T-helper 9 cell (primary cell): ENCODE measurements around the gene ZNF367.
"Not testable (repeated sequence)": the region's sequence is repeated elsewhere in the genome, so short reads cannot be mapped to it uniquely, and the experiment has no call there.

Source experiments
- DNase-seq: peaks from one replicate; pipeline ENCODE4 v3.0.0-alpha.2; 2020

ZNF367 gene

DNA sequence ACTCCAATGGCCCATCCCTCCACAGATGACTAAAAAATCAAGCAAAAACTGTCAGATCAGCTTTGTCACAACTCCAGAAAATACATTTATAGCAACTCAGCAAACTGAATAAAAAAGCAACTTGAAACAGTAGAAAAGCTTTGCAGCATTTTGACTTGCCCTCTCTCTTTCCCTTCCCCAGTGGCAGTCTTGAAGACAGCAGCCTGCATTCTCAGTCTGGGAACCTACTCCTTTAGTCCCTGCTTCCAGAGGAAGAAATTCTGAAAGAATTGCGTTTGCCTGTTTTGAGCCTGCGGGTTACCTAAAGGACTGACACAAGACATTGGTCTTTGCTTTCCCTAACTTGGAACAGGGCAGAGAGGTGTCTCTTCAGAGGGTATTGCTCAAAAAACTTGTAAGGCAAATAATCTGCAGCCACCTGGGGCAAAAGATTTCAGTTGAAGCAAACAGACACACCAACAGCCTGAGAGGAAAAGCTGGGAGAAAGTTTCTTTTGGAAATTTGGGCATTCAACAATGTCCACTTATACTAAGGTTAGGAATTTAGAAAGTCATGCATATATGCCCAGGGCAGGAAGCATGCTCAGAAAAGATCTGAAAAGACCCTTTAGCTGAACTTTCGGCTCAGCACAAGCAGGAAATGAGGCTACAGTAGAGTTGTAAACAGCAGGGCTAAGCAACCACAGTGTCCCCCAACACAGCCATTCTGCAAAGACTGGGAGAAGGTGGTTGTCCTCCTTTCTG lies 19.4 kb downstream of the ZNF367 start:
- no peak for DNase-seq

DNA sequence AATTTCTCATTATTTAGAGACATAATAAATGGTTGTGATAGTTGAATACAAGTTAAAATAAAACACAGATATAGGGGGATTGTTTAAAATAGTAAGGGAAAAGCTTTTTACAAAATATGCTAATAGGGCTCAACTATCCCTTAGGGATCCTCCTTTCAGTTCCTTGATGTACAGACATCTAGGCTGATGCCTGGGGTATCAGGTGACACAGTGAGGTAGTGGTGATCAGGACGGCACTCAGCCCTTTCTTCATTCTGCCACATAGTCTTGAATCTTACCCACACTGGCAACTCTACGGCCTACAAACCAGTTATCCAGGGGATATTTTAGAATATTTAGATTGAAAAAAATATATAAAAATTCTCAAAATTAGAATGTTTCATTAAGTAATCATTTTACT lies 22.2 kb downstream of the ZNF367 start:
- DNase-seq, result no peak

DNA sequence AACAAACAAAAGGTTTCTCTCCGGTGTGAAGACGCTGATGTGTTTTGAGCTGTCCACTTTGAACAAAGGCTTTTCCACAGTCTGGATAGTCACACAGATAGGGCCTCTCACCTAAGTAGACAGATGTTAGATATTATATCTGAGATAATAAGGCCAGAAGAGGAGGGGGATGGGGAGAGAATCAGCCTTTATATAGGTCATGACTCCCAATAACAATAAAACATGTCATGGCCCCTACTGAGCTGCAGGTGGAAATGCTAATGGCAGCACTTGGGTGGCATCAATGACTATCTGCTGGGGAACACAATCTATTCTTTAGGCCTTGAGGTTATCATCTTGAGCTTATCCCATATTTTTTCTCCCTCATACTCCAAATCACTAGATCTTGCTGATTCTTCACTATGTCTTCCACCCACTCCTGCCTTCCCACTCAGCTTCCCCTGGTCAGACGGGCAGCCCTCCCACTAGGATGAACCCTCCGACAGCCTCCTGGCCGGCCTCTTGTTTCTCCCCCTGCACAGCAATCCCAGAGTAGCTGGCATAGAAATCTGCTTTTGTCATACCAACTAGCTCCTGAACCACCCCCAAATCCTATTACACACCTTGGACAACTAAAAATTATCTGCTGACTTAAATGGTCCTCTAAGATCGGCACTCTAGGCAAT lies 23.2 kb downstream of the ZNF367 start:
- DNase-seq, result no peak

DNA sequence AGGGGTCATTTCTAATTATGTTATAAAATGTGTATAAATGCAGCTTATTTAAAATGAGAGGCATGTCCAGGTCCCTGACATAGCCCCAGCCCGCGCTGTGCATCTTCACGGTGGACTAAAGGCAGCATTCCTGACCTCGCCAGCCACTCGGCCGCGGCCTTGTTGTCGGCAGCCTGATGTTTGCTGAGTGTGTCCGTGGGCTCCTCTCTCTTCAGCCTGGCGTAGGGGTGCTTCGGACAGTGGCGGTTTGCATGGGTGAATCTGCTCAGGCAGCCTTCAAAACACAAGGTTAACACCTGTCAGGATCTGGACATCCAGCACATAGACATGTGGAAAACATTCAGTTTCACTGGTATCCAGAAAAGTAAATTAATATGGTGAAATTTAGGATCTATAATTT lies 25.9 kb downstream of the ZNF367 start:
- DNase-seq, result no peak

DNA sequence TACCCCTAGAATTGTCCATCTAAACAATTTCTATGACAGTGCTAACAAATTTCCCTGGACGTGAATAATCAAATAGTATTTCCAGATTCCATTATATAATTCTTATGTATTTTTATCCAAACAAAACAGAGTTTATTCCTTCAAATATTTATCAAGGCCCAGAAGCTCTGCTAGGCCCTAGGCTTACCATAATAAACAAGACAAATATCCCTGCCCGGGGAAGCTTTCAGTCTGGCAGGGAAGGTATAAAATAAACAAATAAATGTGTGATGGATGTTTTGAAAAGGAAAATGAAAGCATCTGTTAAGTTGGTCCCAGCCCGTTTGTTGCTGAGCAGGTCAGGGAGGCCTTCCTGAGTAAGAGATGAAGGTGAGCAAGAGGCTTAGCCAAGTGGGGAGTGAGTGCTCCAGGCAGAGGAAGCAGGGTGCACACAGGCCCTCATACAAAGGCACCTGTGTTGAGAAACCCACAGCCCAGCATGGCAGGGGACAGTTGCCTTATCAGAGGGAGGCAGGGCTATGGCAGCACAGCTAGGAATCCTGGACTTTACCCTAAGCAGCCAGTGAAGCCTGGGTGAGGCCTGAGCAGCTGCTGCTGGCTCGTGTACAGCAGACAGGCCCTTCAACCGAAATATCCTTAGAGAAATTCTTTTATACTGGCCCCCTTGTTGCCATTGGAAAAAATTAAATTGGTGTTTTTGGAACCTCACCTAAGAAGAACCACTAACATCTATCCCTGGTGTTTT lies 27.0 kb downstream of the ZNF367 start:
- DNase-seq, result no peak

DNA sequence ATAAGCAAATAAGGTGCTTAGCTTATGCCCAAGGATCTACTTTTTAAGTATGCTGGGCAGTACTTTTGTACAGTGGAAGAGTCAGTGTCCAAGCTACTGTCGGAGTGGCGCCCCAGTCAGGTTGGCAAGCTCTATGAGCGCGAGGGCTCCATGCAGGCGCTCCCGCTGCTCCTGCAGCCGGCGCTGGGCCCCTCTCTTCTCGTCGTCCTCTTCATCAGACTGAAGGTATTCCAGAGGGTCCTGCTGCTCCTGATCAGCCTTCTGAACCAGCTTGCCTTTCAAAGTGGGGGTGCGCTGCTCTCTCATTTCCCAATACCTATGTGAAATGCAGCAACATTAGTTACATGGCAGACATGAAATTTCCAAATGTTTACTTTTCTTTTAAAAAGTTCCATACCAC lies 30.0 kb downstream of the ZNF367 start:
- no peak for DNase-seq

DNA sequence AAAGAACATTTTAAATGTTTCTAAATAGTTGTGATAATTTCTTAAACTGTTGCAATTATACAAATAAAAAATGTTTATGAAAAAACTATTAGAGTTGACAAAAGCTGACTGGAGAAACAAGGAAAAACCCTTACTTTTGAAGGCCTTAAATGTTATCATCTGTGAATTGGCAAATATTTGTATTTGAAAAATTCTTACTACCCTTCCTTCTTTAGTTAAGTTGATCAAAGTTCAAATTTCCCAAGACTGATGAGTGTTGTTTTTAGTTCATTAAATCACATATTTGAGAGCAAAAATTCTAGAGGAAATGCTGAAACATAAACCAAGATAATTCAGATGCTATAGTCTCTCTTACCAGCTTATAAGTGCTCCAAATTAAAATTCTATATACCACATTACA lies 32.0 kb downstream of the ZNF367 start:
- DNase-seq, result no peak

DNA sequence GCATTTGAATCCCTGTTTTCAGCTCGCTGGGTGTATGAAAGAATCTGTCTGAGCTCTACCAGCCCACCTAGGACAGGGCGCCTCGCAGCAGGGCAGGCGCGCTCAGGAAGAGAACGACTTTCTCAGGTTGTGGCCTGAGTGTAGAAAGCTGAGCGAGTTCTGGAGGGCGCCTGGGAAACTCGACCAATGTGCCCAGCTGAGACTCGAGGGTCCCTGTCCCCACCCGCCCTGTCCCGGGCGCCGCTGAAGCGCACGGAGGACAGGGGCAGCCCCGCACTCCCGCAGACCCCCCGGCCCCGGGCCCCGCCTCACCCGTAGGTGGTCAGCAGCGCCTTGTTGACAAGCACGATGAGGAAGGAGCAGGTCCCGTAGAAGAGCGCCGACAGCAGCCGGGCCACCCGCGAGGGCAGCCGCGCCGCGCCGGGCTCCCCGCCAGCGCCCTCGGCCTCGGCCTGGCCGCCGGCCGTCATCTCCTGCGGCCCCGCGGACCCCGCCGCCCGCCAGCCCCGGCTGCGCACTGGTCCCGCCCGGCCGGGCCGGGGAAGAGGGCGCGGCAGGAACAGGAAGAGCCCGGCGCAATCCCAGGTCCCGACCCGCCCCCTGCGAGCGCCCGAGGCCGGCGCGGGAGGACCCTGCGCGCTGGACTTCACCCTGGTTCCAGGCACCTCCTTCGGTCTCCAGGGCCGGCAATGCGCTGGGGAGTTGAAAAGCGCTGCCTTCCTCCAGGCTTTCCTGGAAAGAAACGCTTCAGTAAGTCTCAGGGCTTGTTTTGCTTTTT lies 34.8 kb downstream of the ZNF367 start, which contains the start of gene SLC35D2:
TSS of gene SLC35D2 (minus strand) at position 547 of the 778 bp plus-strand sequence. CDS start at position 470, 77 bp downstream.
- no peak for DNase-seq

DNA sequence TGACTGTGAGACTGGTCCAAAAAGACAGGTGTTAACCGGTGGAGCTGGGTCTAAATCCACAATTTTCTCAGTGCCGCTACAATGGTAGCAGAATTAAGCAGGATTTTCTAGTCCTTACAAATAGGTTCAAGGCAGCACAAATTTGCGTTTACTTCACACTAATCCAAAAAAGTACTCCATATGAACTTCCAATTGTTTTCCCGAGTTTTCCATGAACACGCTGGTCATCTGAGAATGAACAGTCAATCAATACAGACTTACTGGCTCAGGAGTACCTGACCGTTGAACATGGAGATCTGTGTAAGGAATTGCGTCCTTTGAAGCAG lies 35.4 kb downstream of the ZNF367 start:
- DNase-seq, result no peak

DNA sequence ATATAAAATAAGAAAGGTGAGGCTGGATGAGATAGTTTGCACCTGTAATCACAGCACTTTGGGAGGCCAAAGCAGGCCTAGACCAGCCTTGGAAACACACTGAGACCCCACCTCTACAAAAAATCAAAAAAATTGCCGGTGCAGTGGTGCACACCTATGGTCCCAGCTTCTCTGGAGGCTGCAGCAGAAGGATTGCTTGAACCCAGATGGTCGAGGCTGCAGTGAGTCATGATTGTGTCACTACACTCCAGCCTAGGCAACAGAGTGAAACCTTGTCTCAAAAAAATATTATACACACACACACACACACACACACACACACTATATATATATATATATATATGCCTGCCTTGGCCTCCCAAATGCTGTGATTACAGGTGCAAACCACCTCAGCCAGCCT lies 36.0 kb downstream of the ZNF367 start:
- DNase-seq, result no peak

DNA sequence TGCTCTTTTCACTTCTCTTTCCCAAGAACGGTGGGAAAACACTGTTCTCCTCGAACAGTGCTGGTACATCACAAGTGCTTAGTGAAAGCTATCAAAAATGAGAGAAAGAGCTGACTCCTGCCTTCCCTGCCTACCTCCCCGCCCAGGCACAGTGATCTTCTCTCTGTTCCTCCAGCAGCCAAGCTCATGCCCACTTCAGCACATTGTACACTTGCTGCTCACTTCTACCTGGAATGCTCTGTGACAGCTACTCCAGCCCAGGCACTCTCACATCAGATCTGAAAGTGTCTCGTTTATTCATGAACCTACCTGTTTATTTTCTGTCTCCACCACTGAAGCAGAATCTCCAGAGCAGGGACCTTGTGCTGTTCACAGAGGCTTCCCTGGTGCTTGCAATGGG lies 36.5 kb downstream of the ZNF367 start:
- no peak for DNase-seq

DNA sequence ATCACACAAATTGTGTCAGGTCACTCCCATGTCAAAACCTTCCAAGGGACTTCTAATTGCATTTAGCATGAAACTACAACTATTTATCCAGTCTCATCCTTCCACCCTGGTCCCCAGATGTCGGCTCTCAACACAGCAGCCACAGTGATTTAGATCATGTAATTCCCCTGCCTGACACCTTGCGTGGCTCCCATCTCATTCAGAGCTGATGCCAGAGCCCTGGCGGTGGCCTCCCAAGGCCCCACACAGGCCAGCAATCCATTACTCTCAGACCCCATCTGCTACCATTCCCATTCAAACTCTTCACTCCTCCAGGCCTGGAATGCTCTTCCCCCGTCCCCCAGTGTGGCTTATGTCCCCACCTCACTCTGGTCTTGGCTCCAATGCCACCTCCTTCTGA lies 37.0 kb downstream of the ZNF367 start:
- DNase-seq, result no peak

DNA sequence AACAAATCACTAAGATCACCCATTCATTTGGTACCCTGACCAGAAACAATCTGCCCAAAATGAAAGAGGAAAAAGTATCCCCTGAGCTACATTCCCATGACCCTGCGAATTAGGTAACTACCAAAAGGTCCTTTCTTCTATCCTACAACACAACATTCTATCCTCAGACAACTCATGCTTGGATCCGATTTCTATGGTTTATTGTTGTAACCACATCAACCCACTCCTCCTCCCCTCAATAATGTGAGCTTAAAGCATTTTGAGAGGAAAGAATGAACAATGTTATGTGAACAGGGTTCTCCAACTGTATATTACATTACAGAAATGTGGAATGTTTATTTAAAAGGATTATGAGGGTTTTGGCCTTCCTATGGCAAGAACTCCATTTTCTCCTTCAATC lies 38.7 kb downstream of the ZNF367 start:
- DNase-seq, result no peak

DNA sequence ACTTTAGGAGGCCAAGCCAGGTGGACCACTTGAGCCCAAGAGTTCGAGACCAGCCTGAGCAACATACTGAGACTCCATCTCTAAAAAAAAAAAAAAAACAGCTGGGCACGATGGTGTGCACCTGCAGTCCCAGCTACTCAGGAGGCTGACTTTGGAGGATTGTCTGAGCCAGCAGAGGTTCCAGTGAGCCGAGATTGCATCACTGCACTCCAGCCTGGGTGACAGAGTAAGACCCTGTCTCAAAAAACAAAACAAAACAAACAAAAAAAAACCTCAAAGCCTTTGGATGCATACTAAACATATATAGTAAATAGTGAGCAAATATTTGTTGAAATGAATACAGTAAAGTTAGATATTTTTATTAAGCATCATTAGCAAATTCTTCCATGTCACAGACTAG lies 40.0 kb downstream of the ZNF367 start:
- no peak for DNase-seq

DNA sequence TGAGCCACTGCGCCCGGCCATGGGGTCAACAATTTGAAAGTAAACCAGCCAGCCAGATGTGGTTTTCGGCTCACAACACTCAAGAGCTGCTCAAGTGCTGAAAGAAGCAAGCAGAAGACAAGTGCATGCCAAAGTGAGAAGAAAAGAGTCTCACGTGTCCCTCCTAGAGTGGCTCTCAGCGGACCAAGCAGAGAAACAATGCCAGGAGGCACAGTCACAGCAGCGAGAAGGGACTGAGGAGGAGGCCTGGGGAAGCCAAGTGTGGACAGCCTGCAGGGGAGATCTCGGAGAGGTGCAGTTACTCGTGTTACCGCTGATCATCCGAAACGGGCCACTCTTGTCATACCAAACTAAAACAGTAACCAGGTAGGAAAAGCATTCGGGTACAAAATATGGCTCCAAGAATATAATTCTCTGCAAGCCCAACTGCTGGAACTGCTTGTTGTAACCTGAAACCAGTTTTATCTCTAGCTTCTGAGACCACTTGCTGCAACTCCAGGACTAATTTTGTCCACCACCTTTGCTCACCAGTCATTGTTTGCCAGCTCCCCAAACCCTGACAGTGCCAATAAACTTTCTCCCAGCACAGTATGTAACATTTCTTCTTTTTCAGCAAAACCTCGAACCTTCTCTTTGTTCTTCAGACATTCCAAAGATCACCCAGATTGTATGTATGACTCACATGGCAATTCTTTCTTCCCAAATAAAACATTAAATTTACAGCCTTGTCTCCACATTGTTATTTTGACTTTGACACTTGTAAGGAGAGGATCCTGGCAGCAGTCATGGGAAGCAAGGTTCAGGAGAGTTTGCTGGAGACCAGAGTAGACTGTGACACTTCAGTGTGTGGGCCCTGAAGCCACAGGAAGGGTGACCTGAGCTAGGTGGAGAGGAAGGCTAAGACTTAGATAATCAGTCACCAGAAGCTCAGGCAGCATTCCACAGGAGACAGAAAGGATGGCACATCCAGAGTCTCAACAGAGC lies 41.0 kb downstream of the ZNF367 start:
- no peak for DNase-seq

DNA sequence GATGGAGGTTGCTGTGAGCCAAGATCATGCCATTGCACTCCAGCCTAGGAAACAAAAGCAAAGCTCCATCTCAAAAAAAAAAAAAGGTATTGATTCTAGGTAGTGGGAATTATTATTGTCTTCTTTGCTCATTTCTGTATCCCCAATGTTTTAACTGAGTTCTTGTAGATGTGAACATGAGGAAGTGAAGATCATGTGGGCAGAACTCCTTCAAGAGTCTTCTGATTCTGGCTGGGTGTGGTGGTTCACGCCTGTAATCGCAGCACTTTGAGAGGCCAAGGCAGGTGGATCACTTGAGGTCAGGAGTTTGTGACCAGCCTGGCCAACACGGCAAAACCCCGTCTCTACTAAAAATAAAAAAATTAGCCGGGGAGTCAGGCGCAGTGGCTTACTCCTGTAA lies 42.7 kb downstream of the ZNF367 start:
- not testable (repeated sequence) for DNase-seq

DNA sequence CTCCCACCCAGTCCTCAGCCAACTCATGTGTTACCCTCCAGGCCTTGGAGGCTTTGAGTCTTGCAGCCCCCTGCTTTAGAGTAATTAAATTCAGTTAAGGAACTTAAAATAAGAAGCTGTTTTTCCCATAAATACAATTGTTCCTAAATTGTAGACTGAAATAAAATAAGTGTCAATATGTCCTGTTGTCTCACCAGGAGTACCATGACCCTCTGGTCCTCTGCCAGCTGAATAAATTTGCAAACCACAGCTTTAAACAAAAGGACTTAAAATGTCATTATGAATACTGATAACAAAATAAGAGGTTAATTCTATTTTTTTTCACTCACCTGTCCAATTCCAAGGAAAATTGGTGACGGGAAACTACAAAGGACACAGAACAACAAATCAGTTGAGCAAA lies 50.2 kb downstream of the ZNF367 start:
- DNase-seq, result no peak

DNA sequence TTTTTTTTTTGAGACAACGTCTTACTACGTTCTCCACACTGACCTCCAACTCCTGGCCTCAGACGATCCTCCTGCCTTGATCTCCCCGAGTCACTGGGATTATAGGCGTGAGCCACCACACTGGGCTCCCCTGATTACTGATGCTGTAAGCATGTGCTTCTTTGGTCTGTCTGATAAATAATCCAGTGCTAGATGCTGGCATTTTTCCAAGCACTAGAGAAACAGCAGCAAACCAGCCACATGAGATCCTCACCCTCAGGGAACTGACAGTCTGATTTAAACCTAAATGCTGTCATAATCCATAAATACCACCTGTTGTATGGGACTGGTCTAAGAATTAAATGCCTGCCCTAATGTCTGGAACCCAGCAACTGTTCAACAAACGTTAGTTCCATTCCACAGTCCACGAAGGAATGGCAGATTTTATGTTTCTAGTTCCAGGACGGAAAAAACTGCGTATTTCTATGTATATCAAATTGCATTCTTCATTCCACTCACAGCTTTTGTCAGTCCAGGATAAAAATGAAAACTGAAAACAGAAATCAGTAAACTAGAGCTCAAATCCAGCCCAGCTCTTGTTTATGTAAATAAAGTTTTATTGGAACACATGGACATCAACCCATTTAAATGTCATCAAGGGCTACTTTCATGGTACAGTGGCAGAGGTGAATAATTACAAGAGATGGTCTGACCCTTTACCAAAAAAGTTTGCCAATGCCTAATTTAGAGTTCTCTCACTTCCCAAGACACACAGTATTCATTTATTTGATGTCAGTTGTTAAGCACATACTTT lies 54.8 kb downstream of the ZNF367 start:
- no peak for DNase-seq

DNA sequence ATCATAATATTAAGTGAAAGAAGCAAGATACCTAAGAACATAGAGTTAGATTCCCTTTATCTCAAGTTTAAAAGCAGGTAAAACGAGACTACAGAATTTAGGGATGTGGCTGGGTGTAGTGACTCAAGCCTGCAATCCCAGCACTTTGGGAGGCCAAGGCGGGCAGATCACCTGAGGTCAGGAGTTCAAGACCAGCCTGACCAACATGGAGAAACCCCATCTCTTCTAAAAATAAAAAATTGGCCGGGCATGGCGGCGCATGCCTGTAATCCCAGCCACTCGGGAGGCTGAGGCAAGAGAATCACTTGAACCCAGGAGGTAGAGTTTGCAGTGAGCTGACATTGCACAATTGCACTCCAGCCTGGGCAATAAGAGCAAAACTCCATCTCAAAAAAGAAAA lies 56.1 kb downstream of the ZNF367 start:
- not testable (repeated sequence) for DNase-seq

DNA sequence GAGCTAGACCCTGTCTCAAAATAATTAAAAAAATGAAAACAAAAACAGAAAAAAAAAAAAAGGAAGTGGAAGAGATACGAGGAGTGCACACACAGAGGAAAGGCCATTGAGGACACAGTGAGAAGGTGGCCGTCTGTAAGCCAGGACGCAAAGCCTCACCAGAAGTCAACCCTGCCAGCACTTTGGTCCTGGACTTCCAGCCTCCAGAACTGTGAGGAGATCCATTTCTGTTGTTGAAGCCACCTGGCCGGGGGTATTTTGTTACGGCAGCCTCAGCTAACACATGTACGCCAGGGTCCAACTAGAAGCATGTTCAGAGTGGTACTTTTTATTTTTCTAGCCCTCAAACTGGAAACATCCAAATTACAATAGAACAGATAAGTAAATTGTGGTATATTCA lies 56.5 kb downstream of the ZNF367 start:
- DNase-seq, result no peak

DNA sequence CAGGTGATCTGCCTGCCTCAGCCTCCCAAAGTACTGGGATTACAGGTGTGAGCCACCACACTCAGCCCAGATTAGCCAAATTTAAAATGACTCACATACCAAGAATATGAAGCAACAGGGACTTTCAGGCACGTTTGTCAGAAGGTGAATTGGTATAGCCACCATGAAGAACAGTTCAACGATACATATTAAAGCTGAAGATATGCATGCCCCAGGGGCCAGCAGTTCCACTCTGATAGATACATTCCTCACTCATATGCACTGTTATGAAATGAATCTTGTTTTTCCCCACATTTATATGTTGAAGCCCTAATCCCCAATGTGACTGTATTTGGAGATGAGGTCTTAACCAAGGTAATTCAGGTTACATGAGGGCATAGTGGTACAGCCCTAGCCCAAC lies 57.2 kb downstream of the ZNF367 start:
- DNase-seq, result no peak
